Measurements from ENCODE around the gene HNRNPA1L2. TPM values are rescaled to one million over a fixed set of nuclear protein-coding genes. Genes with fewer than 3 reads are reported as not detected.

Gene HNRNPA1L2
- total and polyA plus RNA-seq, 2 of the 8 experiments (the other 6 are each of a cell fraction or from before 2014, with no cell fraction given), result 3.7 to 8.9 TPM

GRCh38 chr13:52665325-52665724, 23.1 kb downstream of the HNRNPA1L2 start:
- no peak for DNase-seq (ENCODE audit: low read depth in 1 of 2, low spot score in 2 of 2)
- peaks cover 0 to 80% (median 21%) of the 10 kb centered on the region in 4 experiments; a peak in 7 of 8 replicates for H3K36me3 ChIP-seq (ENCODE audit: control insufficient read depth in 2 of 4, insufficient read depth in 4 of 4, low read length in 3 of 4)

More at GRCh38 chr13:52665325-52665724, 23.1 kb downstream of the HNRNPA1L2 start:
- Histone ChIP-seq H2BK20ac (ENCODE audit: low read length) (no peak overlapping the region), H3K56ac (replicated peaks; ENCODE audit: insufficient read length, low read depth, low read length) (no peak overlapping the region), H2BK120ac (replicated peaks; ENCODE audit: low read depth, low read length) (no peak overlapping the region), H3K9ac (replicated peaks in 1 of 4; ENCODE audit: extremely low read depth in 1 of 4, low read depth in 3 of 4, low read length in 3 of 4) (no peak overlapping the region), H3K18ac (ENCODE audit: extremely low read depth, low read length) (no peak overlapping the region), H3K4ac (replicated peaks; ENCODE audit: insufficient read length, low read depth, low read length) (no peak overlapping the region), H3K4me3 (ENCODE audit: extremely low read depth in 1 of 4, insufficient read depth in 2 of 4, low read depth in 3 of 4, low read length in 4 of 4) (no peak overlapping the region), H3K23ac (ENCODE audit: insufficient read length) (no peak overlapping the region), H2BK15ac (ENCODE audit: low read length) (no peak overlapping the region), H3K79me1 (ENCODE audit: low read depth, low read length) (no peaks in the 10 kb centered on the region), H2BK5ac (ENCODE audit: low read depth, low read length) (no peak overlapping the region), H3K27me3 (replicated peaks in 1 of 4; ENCODE audit: control insufficient read depth in 3 of 4, extremely low read depth in 1 of 4, insufficient read depth in 3 of 4, low read length in 3 of 4) (no peaks in the 10 kb centered on the region), H2AK5ac (ENCODE audit: low read depth, low read length) (no peak overlapping the region), H4K5ac (ENCODE audit: insufficient read length, low read depth, low read length) (no peak overlapping the region), H3K14ac (ENCODE audit: insufficient read length) (no peak overlapping the region), H4K20me1 (replicated peaks in 1 of 2; ENCODE audit: control insufficient read depth in 1 of 2, insufficient read depth in 2 of 2, low read length in 2 of 2) (no peaks in the 10 kb centered on the region), H2AFZ (ENCODE audit: low read length) (no peak overlapping the region), H3K9me3 (ENCODE audit: insufficient read depth in 2 of 2, low read depth in 1 of 2, low read length in 1 of 2) (no peaks in the 10 kb centered on the region), H2BK12ac (ENCODE audit: low read depth, low read length) (no peak overlapping the region), H3K4me2 (ENCODE audit: insufficient read depth in 1 of 2, low read depth in 2 of 2, low read length in 2 of 2) (no peak overlapping the region), H3K23me2 (ENCODE audit: low read depth, low read length) (no peaks in the 10 kb centered on the region), H3K4me1 (replicated peaks in 1 of 4; ENCODE audit: control insufficient read depth in 3 of 4, insufficient read depth in 4 of 4, low read length in 3 of 4) (no peaks in the 10 kb centered on the region), H3K27ac (ENCODE audit: low read depth, low read length) (no peak overlapping the region), H3K79me2 (ENCODE audit: control insufficient read depth in 1 of 2, insufficient read depth in 2 of 2, low read length in 2 of 2) (no peaks in the 10 kb centered on the region; a peak in 1 of 4 replicates), H4K8ac (ENCODE audit: extremely low read depth, insufficient read depth, low read length) (no peak overlapping the region), H4K91ac (replicated peaks; ENCODE audit: insufficient read length, low read length) (no peak overlapping the region)
- no peak for TF ChIP-seq ASH2L (IDR thresholded peaks at IDR 0.05; ENCODE audit: low read length)
- TF ChIP-seq TCF12 (IDR thresholded peaks at IDR 0.05; ENCODE audit: low read depth, low read length), result no peak
- peak in 1 of 2 experiments; percentile 54; a peak in 3 of 4 replicates for TF ChIP-seq RAD21 (IDR thresholded peaks at IDR 0.05 in 1 of 2, conservative IDR thresholded peaks at IDR 0.05 in 1 of 2; ENCODE audit: low read depth in 2 of 2, low read length in 2 of 2)
- no peak for TF ChIP-seq USF2 (IDR thresholded peaks at IDR 0.05; ENCODE audit: low read length)
- TF ChIP-seq CTCF (IDR thresholded peaks at IDR 0.05; ENCODE audit: control extremely low read depth in 1 of 3, insufficient read depth in 1 of 3, low read depth in 1 of 3, low read length in 3 of 3), result peak in 2 of 3 experiments; percentile 23 to 37; a peak in 2 of 4 replicates
- FAIRE-seq, result no peak
- ChIA-PET POLR2A (ENCODE audit: partially characterized antibody) (interaction anchor here (0.6 to 4.9 kb wide), 10 partner anchors 11 to 149 kb away, joined by 3 to 31 read pairs (median 4); partner anchors contain the start of gene SUGT1), CTCF (ENCODE audit: partially characterized antibody) (interaction anchor here (0.6 to 5.0 kb wide), 58 partner anchors 9 to 1046 kb away, joined by 3 to 75 read pairs (median 4); partner anchors contain the start of genes PCDH8 and SUGT1)

Data from H1 (cell line).